HCT116 (cell line): ENCODE measurements around the gene ZSCAN25. TPM values are rescaled to one million over a fixed set of nuclear protein-coding genes. Genes with fewer than 3 reads are reported as not detected.

ENCODE experiments used
- ATAC-seq: fragments of 200-7000 bp; cut with Tn5 transposase; 2 replicates; pipeline ENCODE4 v1.9.1; 2020; ENCODE audit warnings: mild to moderate bottlenecking, moderate library complexity
- BruUV-seq: library from RNA; stranded (reverse); fragments of 400-500 nt; replicated peaks from 2 replicates; lab custom pipeline; 2021; lab: Mats Ljungman, UMichigan
- CTCF ChIA-PET: fragments of 300-600 bp; sonication (Branson Sonifier 250); formaldehyde crosslinking; loops from one replicate; lab custom pipeline; 2021; ENCODE audit warnings: antibody characterized with exemption; lab: Charles Lee
- POLR2A ChIA-PET: fragments of 300-600, 350-600 bp; sonication (Branson Sonifier 250); formaldehyde crosslinking; loops from one replicate; lab custom pipeline; 2021; ENCODE audit warnings: antibody characterized with exemption; lab: Charles Lee
- RAD21 ChIA-PET, 2 experiments: fragments of 300-600 bp; sonication (Branson Sonifier 250); formaldehyde crosslinking; loops; one replicate each; lab custom pipeline; 2023; ENCODE audit warnings: low total read pairs in 2 of 2; ENCODE audit not compliant: uncharacterized antibody in 2 of 2, unreplicated experiment in 2 of 2, low non-redundant PET in 1 of 2; lab: Charles Lee
- DNase-seq: peaks from one replicate; pipeline ENCODE4 v3.0.0-alpha.2; 2010; ENCODE audit warnings: low read depth, low spot score
- H2AFZ ChIP-seq: fragments of 200-600 bp; shearing (Covaris generic), sonication (generic); 2 replicates; pipeline ENCODE4 v1.6.1; 2017; ENCODE audit warnings: low read depth, mixed run types, mixed read lengths, antibody characterized with exemption, low read length; ENCODE audit not compliant: poor library complexity, severe bottlenecking
- H3K27ac ChIP-seq: 2 replicates; pipeline ENCODE4 v1.5.1; 2012; ENCODE audit warnings: low read depth, low read length
- H3K27me3 ChIP-seq: fragments of 200-600 bp; sonication (generic); 2 replicates; pipeline ENCODE4 v1.6.1; 2016; ENCODE audit warnings: mixed run types, low read length, mixed read lengths; ENCODE audit not compliant: insufficient read depth
- H3K36me3 ChIP-seq, 2 experiments: fragments of 200-500 bp in 1 of 2; fragments of 200-600 bp in 1 of 2; sonication (Bioruptor generic) in 1 of 2; sonication (generic) in 1 of 2; 2 replicates each; pipeline versions ENCODE4 v1.5.1 to v1.6.1; 2014 to 2016; ENCODE audit warnings: low read length in 2 of 2, inconsistent platforms in 1 of 2, mixed read lengths in 1 of 2, mixed run types in 1 of 2; ENCODE audit not compliant: insufficient read depth in 2 of 2, control insufficient read depth in 1 of 2
- H3K4me1 ChIP-seq, 2 experiments: fragments of 200-600 bp in 1 of 2; sonication (generic) in 1 of 2; 2 replicates each; pipeline versions ENCODE4 v1.5.1 to v1.6.1; 2012 to 2017; ENCODE audit warnings: low read length in 2 of 2, inconsistent platforms in 1 of 2, mild to moderate bottlenecking in 1 of 2, mixed read lengths in 1 of 2, mixed run types in 1 of 2, moderate library complexity in 1 of 2; ENCODE audit not compliant: insufficient read depth in 2 of 2, control insufficient read depth in 1 of 2
- H3K4me2 ChIP-seq: fragments of 200-600 bp; sonication (generic); 2 replicates; pipeline ENCODE4 v1.6.1; 2017; ENCODE audit warnings: mixed run types, low read length, mixed read lengths
- H3K4me3 ChIP-seq, 2 experiments: fragments of 200-600 bp in 1 of 2; sonication (generic) in 1 of 2; replicated peaks in 1 of 2; 2 replicates each; pipeline ENCODE4 v1.5.1; 2011 to 2016; ENCODE audit warnings: low read length in 2 of 2, control low read depth in 1 of 2, low read depth in 1 of 2, mild to moderate bottlenecking in 1 of 2, mixed read lengths in 1 of 2, mixed run types in 1 of 2
- H3K79me2 ChIP-seq: fragments of 200-600 bp; sonication (generic); 2 replicates; pipeline ENCODE4 v1.6.1; 2017; ENCODE audit warnings: mild to moderate bottlenecking, mixed run types, low read length, moderate library complexity, mixed read lengths; ENCODE audit not compliant: insufficient read depth
- H3K9ac ChIP-seq: fragments of 200-600 bp; sonication (generic); 2 replicates; pipeline ENCODE4 v1.6.1; 2016; ENCODE audit warnings: low read length, mixed read lengths
- H3K9me2 ChIP-seq: fragments of 200-600 bp; sonication (generic), shearing (Covaris generic); 2 replicates; pipeline ENCODE4 v1.6.1; 2017; ENCODE audit warnings: mixed run types, mild to moderate bottlenecking, moderate library complexity; ENCODE audit not compliant: insufficient read depth
- H3K9me3 ChIP-seq, 2 experiments: fragments of 200-500 bp in 1 of 2; fragments of 200-600 bp in 1 of 2; sonication (Bioruptor generic) in 1 of 2; sonication (generic) in 1 of 2; 2 replicates each; pipeline ENCODE4 v1.6.1; 2014 to 2017; ENCODE audit warnings: low read length in 2 of 2, mixed read lengths in 2 of 2, inconsistent platforms in 1 of 2, low read depth in 1 of 2, mild to moderate bottlenecking in 1 of 2, mixed run types in 1 of 2, moderate library complexity in 1 of 2; ENCODE audit not compliant: control insufficient read depth in 1 of 2, insufficient read depth in 1 of 2
- H4K20me1 ChIP-seq: fragments of 200-600 bp; sonication (generic), shearing (Covaris generic); 2 replicates; pipeline ENCODE4 v1.6.1; 2017; ENCODE audit warnings: mixed run types, mild to moderate bottlenecking, moderate library complexity; ENCODE audit not compliant: insufficient read depth
- ATF3 ChIP-seq: IDR thresholded peaks from 2 replicates; pipeline ENCODE4 v1.6.1; 2012
- CEBPB ChIP-seq: IDR thresholded peaks from 2 replicates; pipeline ENCODE4 v1.6.1; 2012; ENCODE audit warnings: low read depth
- CTCF ChIP-seq, 3 experiments: fragments of 200-600 bp in 1 of 3; sonication (generic) in 1 of 3; IDR thresholded peaks in 2 of 3; conservative IDR thresholded peaks in 1 of 3; 2 replicates each; pipeline ENCODE4 v1.5.1; 2012 to 2017; ENCODE audit warnings: low read depth in 2 of 3, low read length in 2 of 3, antibody characterized with exemption in 1 of 3, borderline replicate concordance in 1 of 3, control low read depth in 1 of 3, mild to moderate bottlenecking in 1 of 3, mixed read lengths in 1 of 3, mixed run types in 1 of 3, moderate library complexity in 1 of 3; ENCODE audit not compliant: insufficient read depth in 1 of 3
- ELF1 ChIP-seq: IDR thresholded peaks from 2 replicates; pipeline ENCODE4 v1.6.1; 2012; ENCODE audit warnings: low read depth, borderline replicate concordance
- EZH2phosphoT487 ChIP-seq: fragments of 200-600 bp; IDR thresholded peaks from 2 replicates; pipeline ENCODE4 v1.6.1; 2018; ENCODE audit warnings: antibody characterized with exemption, borderline replicate concordance
- FOSL1 ChIP-seq: IDR thresholded peaks from 2 replicates; pipeline ENCODE4 v1.6.1; 2012; ENCODE audit warnings: low read depth
- JUND ChIP-seq: IDR thresholded peaks from 2 replicates; pipeline ENCODE4 v1.6.1; 2012
- POLR2AphosphoS5 ChIP-seq: IDR thresholded peaks from 2 replicates; pipeline ENCODE4 v1.6.1; 2011; ENCODE audit warnings: mild to moderate bottlenecking, low read depth, low read length, moderate library complexity
- RAD21 ChIP-seq: IDR thresholded peaks from 2 replicates; pipeline ENCODE4 v1.6.1; 2012; ENCODE audit warnings: low read depth, mild to moderate bottlenecking
- SIN3A ChIP-seq: IDR thresholded peaks from 2 replicates; pipeline ENCODE4 v1.6.1; 2012; ENCODE audit warnings: low read depth
- SRF ChIP-seq: IDR thresholded peaks from 2 replicates; pipeline ENCODE4 v1.6.1; 2012; ENCODE audit warnings: low read depth
- YY1 ChIP-seq: IDR thresholded peaks from 2 replicates; pipeline ENCODE4 v1.6.1; 2011; ENCODE audit warnings: low read length, low read depth, moderate library complexity, mild to moderate bottlenecking; ENCODE audit not compliant: insufficient replicate concordance; ENCODE audit errors: extremely low read depth
- ZFX ChIP-seq: fragments of 450-650 bp; IDR thresholded peaks from 2 replicates; pipeline ENCODE4 v1.6.1; 2017
- ZNF274 ChIP-seq: fragments of 200-500 bp; sonication (Bioruptor generic); IDR thresholded peaks from 2 replicates; pipeline ENCODE4 v1.6.1; 2014; ENCODE audit warnings: mild to moderate bottlenecking, low read depth, low read length, inconsistent platforms
- intact Hi-C: fragments of 100-400 bp; cut with micrococcal nuclease; formaldehyde crosslinking; loops from 2 replicates; pipeline ENCODE4 v1.10.0; 2022
- total RNA-seq: library from RNA; stranded (reverse); gene quantifications from one replicate; pipeline ENCODE4 v1.2.1, GENCODE V29; 2021; ENCODE audit not compliant: unreplicated experiment

Gene ZSCAN25
- total RNA-seq, 1 experiment from 2014 or later = 14.0 TPM

GRCh38 chr7:99597762-99598501 is 18.8 kb upstream of the ZSCAN25 start, which contains the start of gene TMEM225B:
Gene TMEM225B (plus strand): TSS chr7:99598267. CDS start chr7:99604389, 6,122 bp downstream.
- H3K4me3 ChIP-seq = no peak within 1 kb of the TSS
- no peak within 1 kb of the TSS for H2AFZ ChIP-seq
- TF ChIP-seq CTCF (IDR thresholded peaks at IDR 0.05 in 2 of 3, conservative IDR thresholded peaks at IDR 0.05 in 1 of 3; ENCODE audit: borderline replicate concordance in 1 of 3, insufficient read depth in 1 of 3, low read depth in 2 of 3, low read length in 2 of 3) (no peak), ATF3 (no peak), EZH2phosphoT487 (no peak), CEBPB (no peak), RAD21 (no peak), FOSL1 (no peak), ZNF274 (no peak), ELF1 (no peak), YY1 (no peak), SRF (no peak), POLR2AphosphoS5 (no peak), SIN3A (no peak), ZFX (no peak), JUND (no peak)
- no peaks in the 10 kb centered on the region for H3K79me2 ChIP-seq
- H3K4me1 ChIP-seq = no peaks in the 10 kb centered on the region
- intact Hi-C loops = no loop called here
- BruUV-seq = no TSS peak
- H3K9me2 ChIP-seq = no peaks in the 10 kb centered on the region
- no peak within 1 kb of the TSS for H3K27ac ChIP-seq
- H3K9ac ChIP-seq = no peak within 1 kb of the TSS
- no peaks in the 10 kb centered on the region for H4K20me1 ChIP-seq
- no peak within 1 kb of the TSS for H3K4me2 ChIP-seq
- ChIA-PET POLR2A (no interaction called here), RAD21 (no interaction called here), CTCF (no interaction called here)
- DNase-seq (no peak), ATAC-seq (no peak)
- H3K9me3 ChIP-seq = no peaks in the 10 kb centered on the region
- H3K36me3 ChIP-seq = no peaks in the 10 kb centered on the region
- no peaks in the 10 kb centered on the region for H3K27me3 ChIP-seq
